Ishikawa (cell line): Measurements from ENCODE around the gene DNMT3B.

ENCODE experiments used
- CEBPB ChIP-seq: IDR thresholded peaks from 2 replicates; pipeline ENCODE4 v1.6.1; 2012
- CREB1 ChIP-seq: IDR thresholded peaks from 2 replicates; pipeline ENCODE4 v1.6.1; 2012; ENCODE audit warnings: low read depth
- EGR1 ChIP-seq: IDR thresholded peaks from 2 replicates; pipeline ENCODE4 v1.6.1; 2012
- EP300 ChIP-seq: IDR thresholded peaks from 2 replicates; pipeline ENCODE4 v1.6.1; 2012; ENCODE audit warnings: borderline replicate concordance
- FOXM1 ChIP-seq: IDR thresholded peaks from 2 replicates; pipeline ENCODE4 v1.6.1; 2012; ENCODE audit warnings: low read depth, borderline replicate concordance
- MAX ChIP-seq: IDR thresholded peaks from 2 replicates; pipeline ENCODE4 v1.6.1; 2012
- NFIC ChIP-seq: IDR thresholded peaks from 2 replicates; pipeline ENCODE4 v1.6.1; 2012
- RAD21 ChIP-seq: IDR thresholded peaks from 2 replicates; pipeline ENCODE4 v1.6.1; 2012; ENCODE audit warnings: low read depth
- TAF1 ChIP-seq: IDR thresholded peaks from 2 replicates; pipeline ENCODE4 v1.6.1; 2012; ENCODE audit warnings: low read depth, mild to moderate bottlenecking
- TCF12 ChIP-seq: IDR thresholded peaks from 2 replicates; pipeline ENCODE4 v1.6.1; 2012; ENCODE audit warnings: low read depth
- TEAD4 ChIP-seq: IDR thresholded peaks from 2 replicates; pipeline ENCODE4 v1.6.1; 2012
- YY1 ChIP-seq: IDR thresholded peaks from 2 replicates; pipeline ENCODE4 v1.6.1; 2012; ENCODE audit warnings: low read depth
- ZBTB7A ChIP-seq: IDR thresholded peaks from 2 replicates; pipeline ENCODE4 v1.6.1; 2012; ENCODE audit warnings: low read depth
- TF ChIP-seq, protein P1 (sequence below): IDR thresholded peaks from 2 replicates; pipeline ENCODE4 v1.6.1; 2012; ENCODE audit warnings: low read depth, mild to moderate bottlenecking
- TF ChIP-seq, protein P2 (sequence below): IDR thresholded peaks from 2 replicates; pipeline ENCODE4 v1.6.1; 2012

DNMT3B gene

DNA sequence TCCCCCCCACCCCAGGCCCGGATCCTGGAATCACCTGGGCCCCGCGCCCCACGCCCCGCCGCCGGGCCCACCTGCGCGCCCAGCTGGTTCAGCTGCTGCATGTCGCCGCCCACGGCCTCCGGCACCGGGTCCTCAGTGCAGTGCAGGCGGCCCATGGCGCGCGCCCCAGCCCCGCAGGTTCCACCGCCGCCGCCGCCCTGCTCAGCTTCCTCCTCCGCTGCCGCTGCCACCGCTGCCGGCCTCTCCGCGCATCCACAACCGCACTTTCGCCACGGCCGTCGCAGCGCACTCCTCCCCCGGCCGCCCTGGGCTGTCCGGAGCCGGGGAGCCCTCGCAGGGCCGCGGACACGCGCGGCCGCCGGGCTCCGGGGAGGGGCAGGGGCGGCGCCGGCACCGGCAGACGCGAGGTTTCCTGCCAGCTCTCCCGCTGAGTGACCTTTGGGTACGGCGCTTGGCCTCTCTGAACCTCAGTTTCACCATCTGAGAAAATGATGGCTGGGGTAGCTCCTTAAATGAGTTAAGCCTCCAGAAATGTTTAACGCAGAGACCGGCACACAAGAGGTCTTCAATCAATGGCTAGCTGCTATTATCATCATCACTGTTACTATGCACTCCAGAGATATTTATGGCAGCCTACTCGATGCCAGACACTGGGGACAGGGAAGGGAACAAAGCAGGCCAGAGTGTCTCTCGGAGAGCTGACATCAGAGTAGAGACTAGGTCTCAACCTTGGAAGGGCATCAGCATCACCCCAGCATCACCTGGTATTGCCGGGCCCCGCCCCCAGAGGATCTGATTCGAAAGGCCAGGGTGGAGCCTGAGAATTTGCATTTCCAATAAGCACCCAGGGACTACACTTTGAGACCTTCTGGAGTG, 18.7 kb upstream of the DNMT3B start, which contains the start of gene COMMD7:
COMMD7 (minus strand) TSS at position 231 of the 876 bp plus-strand sequence; CDS start at position 155, 76 bp downstream.
- TF ChIP-seq EP300 (0 out of 2 replicates have a peak, but pooled peaks have one; percentile 18), ZBTB7A (peak; percentile 48; the same call in 1 of the 2 replicates)
- TF ChIP-seq, protein P1, sequence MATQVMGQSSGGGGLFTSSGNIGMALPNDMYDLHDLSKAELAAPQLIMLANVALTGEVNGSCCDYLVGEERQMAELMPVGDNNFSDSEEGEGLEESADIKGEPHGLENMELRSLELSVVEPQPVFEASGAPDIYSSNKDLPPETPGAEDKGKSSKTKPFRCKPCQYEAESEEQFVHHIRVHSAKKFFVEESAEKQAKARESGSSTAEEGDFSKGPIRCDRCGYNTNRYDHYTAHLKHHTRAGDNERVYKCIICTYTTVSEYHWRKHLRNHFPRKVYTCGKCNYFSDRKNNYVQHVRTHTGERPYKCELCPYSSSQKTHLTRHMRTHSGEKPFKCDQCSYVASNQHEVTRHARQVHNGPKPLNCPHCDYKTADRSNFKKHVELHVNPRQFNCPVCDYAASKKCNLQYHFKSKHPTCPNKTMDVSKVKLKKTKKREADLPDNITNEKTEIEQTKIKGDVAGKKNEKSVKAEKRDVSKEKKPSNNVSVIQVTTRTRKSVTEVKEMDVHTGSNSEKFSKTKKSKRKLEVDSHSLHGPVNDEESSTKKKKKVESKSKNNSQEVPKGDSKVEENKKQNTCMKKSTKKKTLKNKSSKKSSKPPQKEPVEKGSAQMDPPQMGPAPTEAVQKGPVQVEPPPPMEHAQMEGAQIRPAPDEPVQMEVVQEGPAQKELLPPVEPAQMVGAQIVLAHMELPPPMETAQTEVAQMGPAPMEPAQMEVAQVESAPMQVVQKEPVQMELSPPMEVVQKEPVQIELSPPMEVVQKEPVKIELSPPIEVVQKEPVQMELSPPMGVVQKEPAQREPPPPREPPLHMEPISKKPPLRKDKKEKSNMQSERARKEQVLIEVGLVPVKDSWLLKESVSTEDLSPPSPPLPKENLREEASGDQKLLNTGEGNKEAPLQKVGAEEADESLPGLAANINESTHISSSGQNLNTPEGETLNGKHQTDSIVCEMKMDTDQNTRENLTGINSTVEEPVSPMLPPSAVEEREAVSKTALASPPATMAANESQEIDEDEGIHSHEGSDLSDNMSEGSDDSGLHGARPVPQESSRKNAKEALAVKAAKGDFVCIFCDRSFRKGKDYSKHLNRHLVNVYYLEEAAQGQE, result no peak

GRCh38 chr20:32749914-32750637, 12.1 kb upstream of the DNMT3B start:
- TF ChIP-seq EGR1 (no peak), ZBTB7A (no peak), YY1 (no peak), FOXM1 (no peak)

DNA sequence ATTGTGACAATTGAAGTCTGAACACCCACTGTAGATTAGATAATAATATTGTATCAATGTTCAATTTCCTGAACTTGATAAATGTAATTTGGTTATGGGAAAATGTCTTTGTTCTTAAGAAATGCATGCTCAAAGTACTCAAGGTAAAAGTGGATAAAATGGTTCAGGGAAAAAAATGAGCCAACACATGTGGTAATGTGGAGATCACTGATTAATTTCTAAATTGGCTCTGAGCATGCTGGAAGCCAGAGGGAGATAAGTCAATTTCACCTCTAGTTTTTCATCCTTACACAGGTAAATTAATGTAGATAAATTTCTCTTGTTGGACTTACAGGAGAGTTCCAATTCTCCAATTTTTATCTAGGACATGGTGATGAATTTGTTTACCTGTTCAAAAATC, 10.9 kb upstream of the DNMT3B start:
- no peak for TF ChIP-seq CREB1
- TF ChIP-seq RAD21, result no peak
- no peak for TF ChIP-seq EGR1
- no peak for TF ChIP-seq NFIC
- TF ChIP-seq ZBTB7A, result no peak
- TF ChIP-seq FOXM1, result no peak
- no peak for TF ChIP-seq CEBPB
- no peak for TF ChIP-seq TAF1
- no peak for TF ChIP-seq YY1
- no peak for TF ChIP-seq MAX

DNA sequence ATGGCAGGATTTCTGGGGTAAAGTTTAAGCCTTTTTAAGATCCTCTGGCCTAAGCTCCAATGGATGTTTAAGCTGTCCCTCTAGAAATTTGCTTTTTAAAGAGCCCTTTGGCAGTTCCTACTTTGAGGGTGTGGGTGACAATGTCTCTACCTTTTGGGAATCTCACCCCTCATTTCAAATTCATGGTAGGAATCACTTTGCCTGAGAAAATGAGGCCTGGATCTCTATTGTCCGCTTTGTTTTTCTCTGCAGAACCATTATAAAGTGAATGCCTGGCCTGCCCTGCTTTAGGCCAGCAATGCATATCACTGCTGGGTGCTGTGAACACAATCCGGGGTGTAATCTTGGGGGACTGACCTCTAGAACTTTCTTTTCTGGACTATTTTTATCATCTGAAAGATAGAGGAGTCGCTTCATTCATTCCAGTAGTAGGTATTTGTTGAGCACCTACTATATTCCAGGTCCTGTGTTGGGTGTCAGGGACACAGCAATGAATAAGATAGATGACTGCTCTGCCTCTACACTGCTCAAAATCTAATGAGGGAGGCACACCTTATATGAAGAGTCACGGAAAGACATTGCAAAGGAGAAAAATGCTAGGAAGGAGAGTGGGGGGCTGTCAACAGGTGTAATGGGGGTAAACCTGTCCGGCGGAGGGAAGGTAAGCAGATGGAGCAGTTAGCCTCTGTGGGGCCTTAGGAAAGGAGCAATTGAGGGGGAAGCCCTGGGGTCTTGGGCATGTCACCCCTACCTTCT, 10.3 kb upstream of the DNMT3B start:
- TF ChIP-seq EP300 (no peak), CREB1 (no peak), TCF12 (no peak), TAF1 (no peak), ZBTB7A (no peak), EGR1 (no peak), TEAD4 (no peak), MAX (no peak), NFIC (no peak)
- TF ChIP-seq, protein P1, result no peak
- TF ChIP-seq, protein P2, sequence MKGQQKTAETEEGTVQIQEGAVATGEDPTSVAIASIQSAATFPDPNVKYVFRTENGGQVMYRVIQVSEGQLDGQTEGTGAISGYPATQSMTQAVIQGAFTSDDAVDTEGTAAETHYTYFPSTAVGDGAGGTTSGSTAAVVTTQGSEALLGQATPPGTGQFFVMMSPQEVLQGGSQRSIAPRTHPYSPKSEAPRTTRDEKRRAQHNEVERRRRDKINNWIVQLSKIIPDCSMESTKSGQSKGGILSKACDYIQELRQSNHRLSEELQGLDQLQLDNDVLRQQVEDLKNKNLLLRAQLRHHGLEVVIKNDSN, result no peak

GRCh38 chr20:32752458-32753250, 9.5 kb upstream of the DNMT3B start:
- no peak for TF ChIP-seq TEAD4
- TF ChIP-seq, protein P1, result no peak
- TF ChIP-seq TAF1, result no peak
- no peak for TF ChIP-seq EGR1
- no peak for TF ChIP-seq CREB1
- TF ChIP-seq, protein P2, result no peak
- no peak for TF ChIP-seq YY1
- TF ChIP-seq TCF12, result no peak
- TF ChIP-seq MAX, result no peak
